LNCaP clone FGC (cell line): Measurements from ENCODE around the gene SLC24A3.

Source experiments
- DNase-seq: peaks from one replicate; pipeline ENCODE4 v3.0.0-alpha.2; 2011; ENCODE audit warnings: low read depth
- H3K4me3 ChIP-seq: 2 replicates; pipeline ENCODE4 v1.5.1; 2011; ENCODE audit warnings: mild to moderate bottlenecking, low read depth, low read length, control low read depth
- TF ChIP-seq, protein P1 (sequence below): IDR thresholded peaks from 2 replicates; pipeline ENCODE4 v1.5.1; 2012; ENCODE audit warnings: mild to moderate bottlenecking; ENCODE audit not compliant: control insufficient read depth, insufficient read depth; ENCODE audit errors: extremely low read depth

Gene SLC24A3

DNA sequence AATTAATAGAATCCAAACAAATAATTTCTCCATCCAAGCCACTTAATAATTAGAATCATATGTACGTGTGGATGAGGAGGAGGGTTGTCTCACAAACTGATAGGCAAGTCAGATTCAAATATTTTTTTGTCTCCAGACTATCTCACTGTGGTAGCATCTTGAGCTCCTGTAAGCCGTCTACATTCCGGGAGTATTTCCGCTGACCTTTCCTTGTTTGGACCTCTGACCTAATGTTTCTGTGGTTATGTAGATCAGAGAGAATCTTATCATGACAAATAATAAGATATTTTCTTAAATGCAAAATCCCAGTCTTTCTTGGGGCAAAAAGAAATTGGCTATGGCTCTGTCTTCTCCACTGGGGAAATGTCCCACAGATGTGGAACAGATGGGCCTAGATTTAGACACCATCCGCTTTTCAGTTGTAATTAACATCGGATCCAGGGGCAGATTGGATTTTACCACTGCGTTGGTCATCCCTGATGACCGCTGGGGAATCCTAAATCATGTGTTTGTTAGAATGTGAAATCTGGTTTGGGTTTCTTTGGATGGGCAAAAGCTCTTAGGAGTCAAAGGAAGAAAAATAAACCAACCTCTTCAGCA lies 348.5 kb downstream of the SLC24A3 start:
- TF ChIP-seq, protein P1, sequence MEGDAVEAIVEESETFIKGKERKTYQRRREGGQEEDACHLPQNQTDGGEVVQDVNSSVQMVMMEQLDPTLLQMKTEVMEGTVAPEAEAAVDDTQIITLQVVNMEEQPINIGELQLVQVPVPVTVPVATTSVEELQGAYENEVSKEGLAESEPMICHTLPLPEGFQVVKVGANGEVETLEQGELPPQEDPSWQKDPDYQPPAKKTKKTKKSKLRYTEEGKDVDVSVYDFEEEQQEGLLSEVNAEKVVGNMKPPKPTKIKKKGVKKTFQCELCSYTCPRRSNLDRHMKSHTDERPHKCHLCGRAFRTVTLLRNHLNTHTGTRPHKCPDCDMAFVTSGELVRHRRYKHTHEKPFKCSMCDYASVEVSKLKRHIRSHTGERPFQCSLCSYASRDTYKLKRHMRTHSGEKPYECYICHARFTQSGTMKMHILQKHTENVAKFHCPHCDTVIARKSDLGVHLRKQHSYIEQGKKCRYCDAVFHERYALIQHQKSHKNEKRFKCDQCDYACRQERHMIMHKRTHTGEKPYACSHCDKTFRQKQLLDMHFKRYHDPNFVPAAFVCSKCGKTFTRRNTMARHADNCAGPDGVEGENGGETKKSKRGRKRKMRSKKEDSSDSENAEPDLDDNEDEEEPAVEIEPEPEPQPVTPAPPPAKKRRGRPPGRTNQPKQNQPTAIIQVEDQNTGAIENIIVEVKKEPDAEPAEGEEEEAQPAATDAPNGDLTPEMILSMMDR: no peak
- no peak for DNase-seq
- no peak overlapping the region for H3K4me3 ChIP-seq

DNA sequence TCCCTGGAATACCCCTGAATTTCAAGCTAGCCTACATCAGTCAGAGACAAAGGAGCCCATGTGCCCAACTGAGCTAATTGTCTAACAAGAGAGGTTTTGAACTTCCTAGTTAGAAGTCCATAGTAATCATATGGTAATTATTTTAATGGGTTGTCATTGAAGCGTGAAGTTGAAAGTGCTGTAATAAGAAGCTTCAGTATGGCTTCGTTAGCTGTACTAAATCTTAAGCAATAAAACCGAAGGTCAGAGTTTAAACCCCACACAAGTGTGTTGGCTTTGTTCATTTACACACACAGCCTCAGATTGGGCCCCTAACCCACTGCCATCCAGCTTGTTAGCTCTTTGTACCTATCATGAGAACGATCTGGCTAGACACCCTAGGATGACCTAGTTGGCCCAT lies 350.0 kb downstream of the SLC24A3 start:
- TF ChIP-seq, protein P1: no peak
- no peak for DNase-seq

DNA sequence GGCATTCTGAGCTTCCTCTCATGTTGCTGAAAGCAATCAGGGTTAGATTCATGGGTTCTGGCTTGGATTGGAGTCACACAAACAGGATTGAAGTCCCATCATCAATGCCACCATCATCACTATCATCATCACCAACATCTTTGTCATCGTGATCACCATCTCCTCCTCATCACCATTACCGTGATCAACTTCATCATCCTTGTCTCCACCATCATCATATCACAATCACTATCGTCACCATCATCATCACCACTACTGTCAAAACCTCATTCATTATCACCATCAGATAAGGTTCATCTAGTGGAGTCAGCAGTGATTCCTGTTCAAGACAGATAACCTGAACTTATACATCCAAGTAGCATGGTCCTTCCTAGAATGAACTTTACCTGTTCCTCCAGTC lies 351.8 kb downstream of the SLC24A3 start:
- TF ChIP-seq, protein P1: no peak
- no peak overlapping the region for H3K4me3 ChIP-seq
- no peak for DNase-seq

More for the DNA sequence above, 350.0 kb downstream of the SLC24A3 start:
- H3K4me3 ChIP-seq: no peak overlapping the region

DNA sequence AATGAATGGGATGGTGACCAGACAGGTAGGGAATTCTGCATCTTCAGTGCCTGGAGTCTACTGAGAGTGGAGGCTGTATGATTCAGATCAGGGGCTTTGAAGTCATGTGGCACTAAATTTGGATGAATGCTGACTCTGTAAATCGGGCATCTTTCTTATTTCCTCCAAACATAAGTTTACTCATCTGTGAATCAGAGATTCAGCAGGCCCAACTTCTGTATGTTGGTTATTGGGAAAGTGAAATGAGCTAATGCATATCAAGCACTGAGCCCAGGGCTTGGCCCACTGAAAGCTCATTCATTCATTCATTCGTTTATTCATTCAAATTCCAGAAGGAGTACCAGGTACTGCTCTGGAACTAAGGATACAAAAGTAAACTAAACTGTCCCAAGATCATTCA lies 353.3 kb downstream of the SLC24A3 start:
- TF ChIP-seq, protein P1: no peak
- DNase-seq: no peak

DNA sequence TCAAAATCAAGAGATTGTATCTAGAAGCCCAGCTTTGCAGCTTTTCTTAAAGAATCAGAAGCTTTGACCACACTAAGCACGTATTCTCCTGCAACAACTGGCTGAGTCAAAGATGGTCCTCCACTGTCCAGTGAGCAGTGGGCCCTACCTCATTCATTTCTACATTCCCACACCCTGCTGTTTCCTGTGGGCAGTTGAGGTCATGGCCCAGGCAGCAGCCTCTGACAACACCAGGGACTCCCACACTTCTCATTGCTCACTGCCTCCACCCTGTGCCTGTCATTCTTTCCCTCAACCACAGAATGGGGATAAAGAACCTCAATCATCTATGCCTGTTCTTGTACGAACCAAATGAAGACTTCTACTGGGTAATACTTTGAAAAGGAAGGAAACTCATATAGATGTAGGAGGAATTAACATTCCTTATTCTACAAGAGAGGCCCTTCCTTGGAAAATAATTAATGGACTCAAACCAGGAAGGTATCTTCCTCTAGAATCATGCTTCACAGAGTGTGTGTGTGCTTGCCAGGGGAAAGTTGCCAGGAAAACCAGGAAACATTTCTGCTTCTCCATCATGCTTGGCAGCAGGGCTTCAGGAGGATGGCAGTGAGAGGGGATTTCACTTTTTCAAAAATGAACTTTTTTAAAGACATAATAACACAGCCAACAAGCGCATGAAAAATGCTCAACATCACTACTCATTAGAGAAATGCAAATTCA lies 353.9 kb downstream of the SLC24A3 start:
- TF ChIP-seq, protein P1: 0 out of 2 replicates have a peak, but pooled peaks have one; percentile 5
- no peak overlapping the region for H3K4me3 ChIP-seq
- peak; percentile 62 for DNase-seq

More for the DNA sequence above, 353.3 kb downstream of the SLC24A3 start:
- no peak overlapping the region for H3K4me3 ChIP-seq

DNA sequence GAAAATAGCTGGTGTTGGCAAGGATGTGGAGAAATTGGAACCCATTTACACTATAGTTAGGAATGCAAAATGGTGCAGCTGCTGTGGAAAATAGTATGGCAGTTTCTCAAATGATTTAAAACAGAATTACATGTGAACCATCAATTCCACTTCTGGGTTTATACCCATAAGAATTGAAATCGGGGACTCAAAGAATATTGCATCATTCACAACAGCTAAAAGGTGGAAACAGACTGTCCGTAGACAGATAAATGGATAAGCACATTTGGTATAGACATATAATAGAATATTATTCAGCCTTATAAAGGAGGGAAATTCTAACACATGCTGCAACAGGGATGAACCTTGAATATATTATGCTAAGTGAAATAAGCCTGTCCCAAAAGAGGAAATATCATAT lies 355.7 kb downstream of the SLC24A3 start:
- H3K4me3 ChIP-seq: no peak overlapping the region
- TF ChIP-seq, protein P1: no peak
- no peak for DNase-seq
